ENCODE results near the gene ARVCF. TPM values are rescaled to one million over a fixed set of nuclear protein-coding genes. Genes with fewer than 3 reads are reported as not detected.
A peak's percentile ranks its signal among the peaks of the same experiment; 100 is the strongest.

The ARVCF gene
- total RNA-seq, 1 donor from 2014 or later, result 19.2 TPM

DNA sequence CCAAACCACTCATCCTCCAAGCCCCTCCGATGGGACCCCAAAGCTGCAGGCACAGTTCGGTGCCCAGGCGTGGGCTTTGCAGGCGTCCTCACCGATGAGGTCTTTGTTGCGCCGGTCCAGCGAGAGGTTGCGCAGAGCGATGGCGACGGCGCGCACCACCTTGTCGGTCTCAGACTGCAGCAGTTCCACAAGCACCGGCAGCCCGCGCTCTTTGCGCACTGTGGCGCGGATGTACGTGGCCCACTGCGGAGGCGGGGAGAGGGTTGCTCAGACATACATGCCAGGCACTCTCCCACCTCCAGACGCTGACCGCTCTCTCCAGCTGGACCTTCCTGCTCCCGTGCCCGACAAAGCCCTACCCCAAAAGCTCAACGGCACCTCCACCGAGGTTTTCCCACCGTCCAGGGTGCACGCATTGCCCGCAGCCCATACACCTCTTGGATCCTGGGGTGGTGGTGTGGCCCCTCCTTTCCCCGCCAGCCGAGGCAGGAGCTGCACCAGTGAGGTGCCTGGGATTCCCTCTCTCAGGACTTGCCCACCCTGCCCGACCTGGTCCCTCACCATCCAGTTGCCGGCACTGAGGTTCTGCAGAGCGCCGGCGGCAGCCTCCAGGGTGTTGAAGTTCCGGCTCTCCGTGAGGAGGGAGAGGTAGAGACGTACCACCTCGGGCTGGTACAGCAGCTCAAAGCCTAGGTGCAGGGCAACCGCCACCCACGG lies 42.9 kb downstream of the ARVCF start:
- no peaks in the 10 kb centered on the region for H3K27me3 ChIP-seq (ENCODE audit: control insufficient read depth, insufficient read depth, low read length)
- H3K4me3 ChIP-seq (ENCODE audit: low read depth, low read length), result no peak overlapping the region
- TF ChIP-seq, protein P1, sequence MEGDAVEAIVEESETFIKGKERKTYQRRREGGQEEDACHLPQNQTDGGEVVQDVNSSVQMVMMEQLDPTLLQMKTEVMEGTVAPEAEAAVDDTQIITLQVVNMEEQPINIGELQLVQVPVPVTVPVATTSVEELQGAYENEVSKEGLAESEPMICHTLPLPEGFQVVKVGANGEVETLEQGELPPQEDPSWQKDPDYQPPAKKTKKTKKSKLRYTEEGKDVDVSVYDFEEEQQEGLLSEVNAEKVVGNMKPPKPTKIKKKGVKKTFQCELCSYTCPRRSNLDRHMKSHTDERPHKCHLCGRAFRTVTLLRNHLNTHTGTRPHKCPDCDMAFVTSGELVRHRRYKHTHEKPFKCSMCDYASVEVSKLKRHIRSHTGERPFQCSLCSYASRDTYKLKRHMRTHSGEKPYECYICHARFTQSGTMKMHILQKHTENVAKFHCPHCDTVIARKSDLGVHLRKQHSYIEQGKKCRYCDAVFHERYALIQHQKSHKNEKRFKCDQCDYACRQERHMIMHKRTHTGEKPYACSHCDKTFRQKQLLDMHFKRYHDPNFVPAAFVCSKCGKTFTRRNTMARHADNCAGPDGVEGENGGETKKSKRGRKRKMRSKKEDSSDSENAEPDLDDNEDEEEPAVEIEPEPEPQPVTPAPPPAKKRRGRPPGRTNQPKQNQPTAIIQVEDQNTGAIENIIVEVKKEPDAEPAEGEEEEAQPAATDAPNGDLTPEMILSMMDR (IDR thresholded peaks at IDR 0.05; ENCODE audit: insufficient read depth, low read length, severe bottlenecking), result no peak
- no peak for DNase-seq (ENCODE audit: low read depth)
- H3K36me3 ChIP-seq (ENCODE audit: control insufficient read depth, insufficient read depth, low read length), result peaks cover 6% of the 10 kb centered on the region
- no peak for FAIRE-seq

DNA sequence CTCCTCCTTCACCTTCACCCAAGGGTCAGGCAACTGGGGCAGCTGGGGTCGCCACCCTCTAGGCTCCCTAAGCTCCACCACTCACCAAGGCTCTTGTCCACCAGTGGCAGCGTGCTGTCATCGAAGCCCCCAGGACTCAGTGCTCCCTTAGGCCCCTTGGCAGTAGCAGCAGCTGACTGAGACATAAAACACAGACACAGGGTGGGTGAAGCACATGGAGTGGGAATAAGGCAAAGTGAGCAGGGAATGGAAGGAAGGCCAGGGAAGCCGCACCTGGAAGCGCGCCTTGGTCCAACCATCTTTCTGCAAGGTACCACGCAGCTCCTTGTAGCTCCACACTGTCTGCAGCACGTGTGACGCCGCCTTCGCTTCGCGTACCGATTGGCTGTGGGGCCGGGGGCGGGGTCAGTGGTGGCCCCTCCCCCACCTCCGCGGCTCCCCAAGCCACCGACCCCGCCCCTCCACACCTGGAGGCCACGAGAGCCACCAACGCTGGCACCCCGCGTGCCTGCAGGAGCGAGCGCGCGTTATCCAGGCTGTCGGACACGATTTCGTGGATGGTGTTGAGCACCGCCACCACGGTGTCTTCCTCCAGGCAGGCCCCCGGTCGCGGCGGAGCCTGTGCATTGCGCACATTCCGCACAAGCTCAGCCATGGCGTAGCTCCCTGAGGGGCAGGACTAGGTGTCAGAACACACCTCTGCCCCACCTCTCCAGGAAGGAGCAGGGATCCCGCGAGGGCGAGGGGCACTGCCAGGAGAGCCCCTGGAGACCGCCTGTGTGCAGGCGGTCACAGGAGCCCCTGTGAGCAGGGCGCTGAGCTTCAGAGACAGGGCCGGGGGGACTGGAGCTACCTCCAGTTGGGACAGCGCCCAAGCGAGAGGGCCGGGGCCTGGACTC lies 43.7 kb downstream of the ARVCF start:
- no peak for DNase-seq (ENCODE audit: low read depth)
- Histone ChIP-seq H3K36me3 (ENCODE audit: control insufficient read depth, insufficient read depth, low read length) (peaks cover 9% of the 10 kb centered on the region), H3K27me3 (ENCODE audit: control insufficient read depth, insufficient read depth, low read length) (no peaks in the 10 kb centered on the region), H3K4me3 (ENCODE audit: low read depth, low read length) (no peak overlapping the region)
- TF ChIP-seq, protein P1 (IDR thresholded peaks at IDR 0.05; ENCODE audit: insufficient read depth, low read length, severe bottlenecking), result no peak
- no peak for FAIRE-seq

DNA sequence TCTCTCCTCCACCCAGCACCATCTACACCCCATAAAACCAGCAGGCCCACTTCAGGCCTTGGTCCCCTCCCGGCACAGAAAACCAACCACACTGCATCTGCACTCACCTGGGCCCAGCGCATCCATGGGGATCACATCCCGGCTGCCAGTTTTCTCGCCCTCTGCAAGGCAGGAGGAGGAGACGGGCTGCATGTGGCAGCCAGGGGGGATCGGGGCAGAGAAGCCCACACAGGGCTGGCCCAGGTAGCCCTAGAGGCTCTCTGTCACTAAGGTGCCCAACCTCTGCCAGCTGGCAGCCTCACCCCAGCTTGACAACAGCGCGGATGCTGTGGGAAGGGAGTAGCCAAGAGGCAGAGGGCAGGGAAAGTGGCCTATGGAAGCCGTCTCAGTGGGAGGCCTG lies 44.4 kb downstream of the ARVCF start:
- Histone ChIP-seq H3K27me3 (ENCODE audit: control insufficient read depth, insufficient read depth, low read length) (no peaks in the 10 kb centered on the region), H3K4me3 (ENCODE audit: low read depth, low read length) (no peak overlapping the region), H3K36me3 (ENCODE audit: control insufficient read depth, insufficient read depth, low read length) (peaks cover 11% of the 10 kb centered on the region)
- no peak for DNase-seq (ENCODE audit: low read depth)
- TF ChIP-seq, protein P1 (IDR thresholded peaks at IDR 0.05; ENCODE audit: insufficient read depth, low read length, severe bottlenecking), result no peak
- FAIRE-seq, result no peak

DNA sequence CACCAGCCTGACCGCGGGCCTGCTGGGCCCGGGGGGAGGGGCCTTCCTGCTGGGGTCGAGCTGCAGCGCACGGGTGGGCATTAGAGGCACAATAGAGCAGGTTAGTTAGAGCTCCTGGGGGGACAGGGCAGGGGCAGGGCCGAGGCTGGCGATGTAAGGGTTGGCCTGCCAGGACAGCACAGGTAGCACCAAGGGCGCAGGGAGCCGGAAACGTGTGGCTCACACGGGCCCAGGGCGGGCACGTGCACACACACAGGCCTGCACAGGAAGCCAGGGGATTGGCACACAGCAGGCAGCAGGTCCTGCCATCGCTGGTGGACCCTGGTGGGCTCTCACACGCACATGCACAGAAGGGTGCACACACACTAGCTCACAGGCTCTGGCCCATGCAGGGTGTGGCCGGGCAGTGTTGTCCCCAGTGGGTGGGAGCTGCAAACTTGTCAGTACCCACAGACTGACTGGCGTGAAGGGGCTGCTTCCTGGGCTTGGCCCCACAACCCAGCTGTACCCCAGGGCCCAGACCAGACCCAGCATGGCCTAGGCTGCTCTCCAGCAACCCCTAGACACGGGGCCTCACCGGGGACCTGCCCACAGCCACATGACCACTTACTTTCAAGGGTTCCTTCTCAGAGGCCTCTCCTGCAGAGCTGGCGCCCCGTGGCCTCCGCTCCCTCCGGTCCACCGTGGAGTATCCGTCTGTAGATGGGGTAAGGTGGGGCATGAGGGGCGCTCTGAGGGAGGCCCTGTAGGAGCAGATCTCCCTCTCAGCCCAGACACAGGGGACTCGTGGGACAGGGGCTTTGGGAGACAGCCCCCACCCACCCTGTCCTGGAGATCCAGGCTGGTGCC lies 45.1 kb downstream of the ARVCF start:
- TF ChIP-seq, protein P1 (IDR thresholded peaks at IDR 0.05; ENCODE audit: insufficient read depth, low read length, severe bottlenecking), result no peak
- DNase-seq (ENCODE audit: low read depth) (no peak), FAIRE-seq (peak; percentile 23)
- peaks cover 14% of the 10 kb centered on the region for H3K36me3 ChIP-seq (ENCODE audit: control insufficient read depth, insufficient read depth, low read length)
- H3K4me3 ChIP-seq (ENCODE audit: low read depth, low read length), result no peak overlapping the region
- no peaks in the 10 kb centered on the region for H3K27me3 ChIP-seq (ENCODE audit: control insufficient read depth, insufficient read depth, low read length)

DNA sequence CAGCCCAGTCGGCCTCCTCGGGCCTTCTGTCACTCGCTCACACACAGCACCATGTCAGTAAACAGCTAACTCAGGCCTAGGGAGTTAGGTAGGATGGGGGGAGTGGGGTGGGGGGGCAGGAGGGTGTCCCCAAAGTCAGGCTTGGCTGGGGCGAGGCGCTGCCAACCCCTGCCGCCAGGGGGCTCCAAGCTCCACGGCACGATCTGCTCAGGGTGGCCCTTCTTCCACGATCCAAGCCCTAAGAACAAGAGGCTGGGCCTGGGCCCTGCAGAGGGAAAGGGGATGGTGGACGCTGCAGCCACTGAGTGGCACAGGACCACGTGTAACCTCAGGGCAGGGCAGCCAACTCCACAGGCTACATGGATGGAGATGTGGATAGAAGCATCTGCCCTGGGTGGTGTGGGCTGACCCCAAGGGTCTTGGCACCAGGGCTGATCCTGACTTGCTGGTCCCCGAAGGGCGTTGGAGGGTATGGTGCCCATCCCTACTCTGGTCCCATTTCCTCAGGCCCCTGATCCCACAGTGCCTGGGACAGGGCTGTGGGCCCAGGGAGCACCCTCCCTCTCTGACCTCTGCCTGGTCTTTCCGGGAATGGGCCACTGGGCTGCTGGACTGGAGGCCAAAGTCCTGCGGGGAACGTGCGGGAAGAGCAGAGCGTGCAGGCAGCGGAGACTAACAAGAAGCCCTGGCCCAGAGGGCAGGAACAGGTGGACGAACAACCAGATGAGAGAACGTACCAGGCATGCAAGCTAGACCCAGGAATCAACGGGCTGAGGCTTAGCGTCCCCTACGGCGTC lies 45.9 kb downstream of the ARVCF start:
- Histone ChIP-seq H3K27me3 (ENCODE audit: control insufficient read depth, insufficient read depth, low read length) (no peaks in the 10 kb centered on the region), H3K36me3 (ENCODE audit: control insufficient read depth, insufficient read depth, low read length) (peaks cover 19% of the 10 kb centered on the region), H3K4me3 (ENCODE audit: low read depth, low read length) (no peak overlapping the region)
- TF ChIP-seq, protein P1 (IDR thresholded peaks at IDR 0.05; ENCODE audit: insufficient read depth, low read length, severe bottlenecking), result peak; percentile 94
- FAIRE-seq (no peak), DNase-seq (ENCODE audit: low read depth) (peak; percentile 35)
